SHP77 (cell line): Measurements from ENCODE around the gene DGKI.

Source experiments
- DNase-seq, 2 experiments: peaks; one replicate each; lab custom pipeline; 2025; lab: John Stamatoyannopoulos, UW

Gene DGKI

GRCh38 chr7:137652721-137653120, 194.1 kb downstream of the DGKI start:
- no peak for DNase-seq

- no peak for DNase-seq
Observed at GRCh38 chr7:137647905-137648565, 198.7 kb downstream of the DGKI start.

- no peak for DNase-seq
Observed at GRCh38 chr7:137642472-137642871, 204.3 kb downstream of the DGKI start.

- DNase-seq = no peak
Observed at GRCh38 chr7:137642031-137642430, 204.7 kb downstream of the DGKI start.

GRCh38 chr7:137636376-137636775, 210.4 kb downstream of the DGKI start:
- no peak for DNase-seq

GRCh38 chr7:137635874-137636273, 210.9 kb downstream of the DGKI start:
- no peak for DNase-seq

- no peak for DNase-seq
Observed at GRCh38 chr7:137635132-137635531, 211.6 kb downstream of the DGKI start.

- DNase-seq = no peak
Observed at GRCh38 chr7:137634356-137634755, 212.4 kb downstream of the DGKI start.

GRCh38 chr7:137633133-137633532, 213.6 kb downstream of the DGKI start:
- no peak for DNase-seq

- no peak for DNase-seq
Observed at GRCh38 chr7:137628216-137628615, 218.6 kb downstream of the DGKI start.

GRCh38 chr7:137626469-137627067, 220.2 kb downstream of the DGKI start:
- DNase-seq = peak; percentile 19 to 68

GRCh38 chr7:137625197-137625596, 221.6 kb downstream of the DGKI start:
- no peak for DNase-seq

- DNase-seq = no peak
Observed at GRCh38 chr7:137619181-137619580, 227.6 kb downstream of the DGKI start.

- DNase-seq = no peak
Observed at GRCh38 chr7:137618748-137619147, 228.0 kb downstream of the DGKI start.

- DNase-seq = no peak
Observed at GRCh38 chr7:137613006-137613525, 233.7 kb downstream of the DGKI start.

- DNase-seq = no peak
Observed at GRCh38 chr7:137611606-137612005, 235.2 kb downstream of the DGKI start.

GRCh38 chr7:137609500-137609899, 237.3 kb downstream of the DGKI start:
- no peak for DNase-seq

GRCh38 chr7:137606061-137606674, 240.6 kb downstream of the DGKI start:
- peak in 1 of 2 experiments; percentile 13 for DNase-seq

- no peak for DNase-seq
Observed at GRCh38 chr7:137603043-137603442, 243.7 kb downstream of the DGKI start.

GRCh38 chr7:137601642-137602041, 245.1 kb downstream of the DGKI start:
- no peak for DNase-seq

GRCh38 chr7:137597856-137598255, 248.9 kb downstream of the DGKI start:
- DNase-seq = no peak

- no peak for DNase-seq
Observed at GRCh38 chr7:137593115-137593711, 253.6 kb downstream of the DGKI start.
